Midbrain (tissue), 1 donor: Measurements from ENCODE around the gene HIPK4.
"Not testable (repeated sequence)": the region's sequence is repeated elsewhere in the genome, so short reads cannot be mapped to it uniquely, and the experiment has no call there.

Source experiments
- DNase-seq: peaks from one replicate; lab custom pipeline; 2025; lab: John Stamatoyannopoulos, UW

HIPK4 gene

DNA sequence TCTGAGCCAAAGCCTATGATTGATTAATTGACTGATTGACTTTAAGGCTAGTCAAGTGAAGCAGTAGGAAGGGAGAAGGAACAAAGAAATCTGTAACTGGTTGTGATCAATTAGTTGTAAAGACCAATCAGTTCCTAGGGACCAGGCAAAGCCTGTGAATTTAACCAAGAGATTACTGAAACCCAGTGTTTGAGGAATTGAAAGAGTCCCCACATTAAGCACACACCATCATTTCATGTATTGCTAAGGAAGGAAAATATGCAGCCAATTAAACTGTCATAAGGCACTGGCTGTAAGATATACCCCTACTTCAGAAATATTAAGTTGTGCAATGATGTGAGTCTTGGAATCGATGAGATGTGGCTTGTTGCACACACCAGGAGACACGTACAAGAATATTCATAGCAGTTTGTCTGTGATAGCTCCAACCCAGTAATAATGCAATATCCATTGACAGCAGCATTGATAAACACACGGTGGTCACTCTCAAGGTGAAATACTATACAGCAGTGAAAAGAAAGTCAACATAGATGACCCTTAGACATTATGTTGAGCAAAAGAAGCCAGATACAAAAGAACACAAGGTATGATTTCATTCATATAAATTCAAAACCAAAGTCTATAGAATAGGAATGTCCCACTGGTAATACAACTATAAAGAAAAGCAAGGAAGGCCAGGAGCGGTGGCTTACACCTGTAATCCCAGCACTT is 50.8 kb downstream of the HIPK4 start:
- no peak for DNase-seq

DNA sequence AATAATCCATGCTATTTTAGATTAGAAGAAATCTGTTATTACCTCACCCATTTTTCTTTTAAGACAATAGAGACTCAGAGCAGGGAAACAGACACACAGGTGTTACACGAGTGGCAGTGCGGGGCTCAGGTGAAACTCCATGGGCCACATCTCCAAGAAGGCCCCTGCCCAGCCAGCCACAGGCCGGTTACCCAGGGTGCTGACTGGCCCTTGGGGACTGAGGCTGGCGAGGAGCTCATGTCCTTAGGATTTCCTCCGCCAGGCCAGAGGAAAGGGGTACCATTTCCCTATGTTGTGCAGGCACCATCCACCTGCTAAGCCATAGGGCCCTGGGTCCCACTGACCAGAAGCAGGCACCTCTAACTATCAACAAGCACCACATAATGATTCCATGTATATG is 52.4 kb downstream of the HIPK4 start:
- DNase-seq: no peak

DNA sequence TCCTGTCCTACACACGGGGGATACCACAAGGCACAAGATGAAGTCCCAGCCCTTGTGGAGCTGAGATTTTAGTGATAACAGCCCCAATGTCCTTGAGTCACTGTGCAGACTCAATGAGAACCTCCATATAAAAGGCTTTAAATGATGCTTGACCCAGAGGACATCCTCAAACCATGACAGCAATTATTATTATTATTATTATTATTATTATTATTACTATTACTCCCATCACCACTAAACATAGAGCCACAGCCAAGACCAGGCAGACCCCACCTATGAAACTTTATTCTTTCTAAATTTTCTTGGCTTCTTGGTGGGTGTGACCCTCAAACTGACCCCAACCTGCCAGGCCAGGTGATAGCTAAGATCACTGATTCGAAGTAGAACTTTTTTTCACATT is 52.9 kb downstream of the HIPK4 start:
- DNase-seq: no peak

DNA sequence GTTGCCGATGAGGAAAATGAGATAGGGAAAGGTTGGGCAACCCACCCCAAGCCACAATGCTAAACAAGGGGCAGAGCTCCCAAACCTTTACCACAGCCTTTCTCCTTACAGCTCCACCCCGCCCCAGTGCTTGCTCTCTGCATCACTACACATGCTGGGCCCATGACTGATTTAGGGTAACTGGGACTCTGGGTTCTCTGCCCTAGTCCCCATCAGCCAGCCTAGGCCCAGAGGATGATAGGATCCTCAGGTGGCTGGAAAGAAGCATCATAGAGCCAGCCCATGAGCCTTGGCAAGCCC is 53.4 kb downstream of the HIPK4 start:
- no peak for DNase-seq

DNA sequence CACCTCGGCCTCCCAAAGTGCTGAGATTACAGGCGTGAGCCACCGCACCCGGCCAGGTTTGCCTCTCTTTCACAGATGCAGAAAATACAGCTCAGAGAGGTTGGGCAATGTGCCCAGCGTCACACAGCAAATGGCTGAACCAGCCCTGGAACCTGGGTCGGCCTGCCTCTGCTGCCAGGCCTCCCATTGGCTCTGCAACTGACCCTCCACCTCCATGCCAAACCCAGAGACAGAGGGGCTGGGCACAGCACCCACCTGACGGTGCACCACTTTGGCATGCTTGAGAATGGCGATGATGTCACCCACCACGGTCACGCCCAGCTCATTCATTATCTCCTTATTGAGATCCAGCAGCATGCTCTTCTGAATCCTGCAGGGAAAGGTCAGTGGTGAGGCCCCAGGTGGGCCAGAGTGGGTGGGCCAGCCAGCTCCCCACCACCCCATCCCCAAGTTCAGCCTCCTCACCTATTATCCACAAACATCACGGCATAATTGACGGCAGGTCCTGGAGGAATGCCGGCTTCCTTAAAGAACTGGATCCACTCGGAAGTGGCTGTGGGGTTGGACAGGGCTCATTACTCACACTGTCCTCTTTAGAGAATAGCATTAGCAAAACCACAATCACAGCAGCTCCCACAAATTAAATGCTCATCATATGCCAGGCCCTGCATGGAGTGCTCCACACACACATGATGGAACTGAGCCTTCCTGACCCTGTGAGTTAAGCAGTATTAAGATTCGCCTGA is 54.0 kb downstream of the HIPK4 start:
- no peak for DNase-seq

DNA sequence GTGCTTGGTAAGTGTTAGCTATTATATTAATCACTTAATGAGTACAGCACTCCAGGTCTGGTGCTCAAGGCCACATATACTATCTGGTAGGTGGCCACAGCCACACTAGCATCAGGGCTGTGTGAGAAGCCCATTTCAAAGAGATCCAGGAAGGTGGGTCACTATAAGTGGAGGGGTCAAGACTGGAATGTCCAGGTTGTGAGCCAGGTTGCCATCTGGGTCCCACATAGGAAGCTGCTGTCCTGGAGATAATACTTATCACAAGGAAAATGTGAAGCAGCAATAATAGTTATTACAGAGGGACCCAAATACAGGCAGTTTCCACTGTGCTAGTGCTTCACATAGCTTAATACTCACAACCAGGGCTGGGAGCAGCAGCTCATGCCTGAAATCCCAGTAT is 54.9 kb downstream of the HIPK4 start:
- DNase-seq: no peak

DNA sequence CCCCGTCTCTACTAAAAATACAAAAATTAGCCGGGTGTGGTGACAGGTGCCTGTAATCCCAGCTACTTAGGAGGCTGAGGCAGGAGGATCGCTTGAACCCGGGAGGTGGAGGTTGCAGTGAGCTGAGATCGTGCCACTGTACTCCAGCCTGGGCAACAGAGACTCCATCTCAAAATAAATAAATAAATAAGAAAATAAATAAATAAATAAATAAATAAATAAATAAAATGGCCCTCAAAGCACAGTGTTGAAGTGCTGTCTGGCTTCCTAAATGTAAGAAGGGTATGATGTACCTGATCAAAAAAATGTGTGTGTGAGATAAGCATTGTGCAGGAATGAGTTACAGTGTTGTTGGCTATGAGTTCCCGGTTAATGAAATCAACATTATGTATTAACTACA is 56.9 kb downstream of the HIPK4 start:
- DNase-seq: not testable (repeated sequence)

DNA sequence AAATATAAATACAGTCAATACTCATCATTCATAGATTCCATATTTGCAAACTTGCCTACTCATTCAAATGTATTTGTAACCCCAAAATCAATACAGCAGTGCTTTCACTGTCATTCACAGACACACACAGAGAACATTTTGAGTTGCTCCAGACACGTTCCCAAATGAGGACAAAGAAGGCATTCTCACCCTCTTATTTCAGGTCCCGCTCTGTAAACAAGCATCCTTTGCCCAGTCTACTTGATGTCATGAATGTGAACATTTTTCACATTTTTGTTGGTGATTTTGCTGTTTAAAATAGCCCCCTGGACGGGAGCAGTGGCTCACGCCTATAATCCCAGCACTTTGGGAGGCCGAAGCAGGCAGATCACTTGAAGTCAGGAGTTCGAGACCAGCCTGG is 57.3 kb downstream of the HIPK4 start:
- DNase-seq: peak; percentile 54

DNA sequence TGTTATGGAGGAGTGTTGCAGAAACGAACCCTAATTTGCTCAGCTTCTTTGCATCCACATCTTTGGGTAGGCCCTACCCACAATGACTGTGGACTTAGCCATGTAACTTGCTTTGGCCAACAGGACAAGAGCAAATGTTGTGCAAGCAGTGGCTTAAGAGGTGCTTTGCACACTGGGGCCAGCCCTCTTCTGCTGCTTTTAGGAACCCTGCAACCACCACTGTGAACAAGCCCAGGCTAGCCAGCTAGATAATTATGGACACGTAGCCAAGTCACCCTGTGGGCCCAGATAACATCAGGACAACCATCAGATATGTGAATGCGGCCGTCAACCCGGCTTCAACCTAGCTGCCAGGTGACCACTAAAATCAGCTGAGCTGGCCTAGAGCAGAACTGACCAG is 58.9 kb downstream of the HIPK4 start:
- DNase-seq: no peak
